HCT116 (cell line): Measurements from ENCODE around the gene C9orf50.

Experiments
- CTCF ChIP-seq, 3 experiments: fragments of 200-600 bp in 1 of 3; sonication (generic) in 1 of 3; IDR thresholded peaks in 2 of 3; conservative IDR thresholded peaks in 1 of 3; 2 replicates each; pipeline ENCODE4 v1.5.1; 2012 to 2017; ENCODE audit warnings: low read depth in 2 of 3, low read length in 2 of 3, antibody characterized with exemption in 1 of 3, borderline replicate concordance in 1 of 3, control low read depth in 1 of 3, mild to moderate bottlenecking in 1 of 3, mixed read lengths in 1 of 3, mixed run types in 1 of 3, moderate library complexity in 1 of 3; ENCODE audit not compliant: insufficient read depth in 1 of 3
- EGR1 ChIP-seq: IDR thresholded peaks from 2 replicates; pipeline ENCODE4 v1.6.1; 2012; ENCODE audit warnings: low read depth
- EZH2phosphoT487 ChIP-seq: fragments of 200-600 bp; IDR thresholded peaks from 2 replicates; pipeline ENCODE4 v1.6.1; 2018; ENCODE audit warnings: antibody characterized with exemption, borderline replicate concordance
- JUND ChIP-seq: IDR thresholded peaks from 2 replicates; pipeline ENCODE4 v1.6.1; 2012
- POLR2A ChIP-seq: IDR thresholded peaks from 2 replicates; pipeline ENCODE4 v1.7.0; 2011; ENCODE audit warnings: borderline replicate concordance; ENCODE audit not compliant: insufficient read depth, insufficient read length; ENCODE audit errors: extremely low read depth
- POLR2AphosphoS5 ChIP-seq: IDR thresholded peaks from 2 replicates; pipeline ENCODE4 v1.6.1; 2011; ENCODE audit warnings: mild to moderate bottlenecking, low read depth, low read length, moderate library complexity
- RAD21 ChIP-seq: IDR thresholded peaks from 2 replicates; pipeline ENCODE4 v1.6.1; 2012; ENCODE audit warnings: low read depth, mild to moderate bottlenecking
- REST ChIP-seq: IDR thresholded peaks from 2 replicates; pipeline ENCODE4 v1.6.1; 2012; ENCODE audit warnings: low read depth
- SP1 ChIP-seq: IDR thresholded peaks from 2 replicates; pipeline ENCODE4 v1.6.1; 2012; ENCODE audit warnings: low read depth
- ZNF274 ChIP-seq: fragments of 200-500 bp; sonication (Bioruptor generic); IDR thresholded peaks from 2 replicates; pipeline ENCODE4 v1.6.1; 2014; ENCODE audit warnings: mild to moderate bottlenecking, low read depth, low read length, inconsistent platforms

GRCh38 chr9:129590466-129590865 lies 30.4 kb downstream of the C9orf50 start:
- TF ChIP-seq REST: no peak
- no peak for TF ChIP-seq SP1
- TF ChIP-seq CTCF (IDR thresholded peaks at IDR 0.05 in 2 of 3, conservative IDR thresholded peaks at IDR 0.05 in 1 of 3; ENCODE audit: borderline replicate concordance in 1 of 3, insufficient read depth in 1 of 3, low read depth in 2 of 3, low read length in 2 of 3): no peak
- no peak for TF ChIP-seq POLR2A
- TF ChIP-seq ZNF274: no peak
- TF ChIP-seq EGR1: no peak
- TF ChIP-seq POLR2AphosphoS5: no peak
- no peak for TF ChIP-seq RAD21
- TF ChIP-seq JUND: no peak
- no peak for TF ChIP-seq EZH2phosphoT487
